GM21367 (cell line): ENCODE data around the gene ERN1.

ENCODE experiments used
- ATAC-seq: cut with Tn5 transposase; IDR thresholded peaks from one replicate; pipeline ENCODE4 v1.9.1; 2021; ENCODE audit not compliant: unreplicated experiment

Gene ERN1

GRCh38 chr17:64087252-64088005 is 42.5 kb downstream of the ERN1 start:
- no peak for ATAC-seq

- ATAC-seq = no peak
These were observed 44.3 kb downstream of the ERN1 start for GRCh38 chr17:64085650-64086005.

GRCh38 chr17:64084940-64085649 is 44.8 kb downstream of the ERN1 start:
- ATAC-seq = no peak

- ATAC-seq = no peak
These were observed 45.6 kb downstream of the ERN1 start for GRCh38 chr17:64084086-64084939.

GRCh38 chr17:64083563-64084085 is 46.3 kb downstream of the ERN1 start:
- ATAC-seq = no peak

- no peak for ATAC-seq
These were observed 46.9 kb downstream of the ERN1 start for GRCh38 chr17:64083093-64083492.

- peak; percentile 83 for ATAC-seq
These were observed 47.8 kb downstream of the ERN1 start for GRCh38 chr17:64081802-64082799.

GRCh38 chr17:64080174-64080618 is 49.7 kb downstream of the ERN1 start:
- ATAC-seq = no peak

- ATAC-seq = no peak
These were observed 52.6 kb downstream of the ERN1 start for GRCh38 chr17:64077379-64077778.

GRCh38 chr17:64075913-64076312 is 54.0 kb downstream of the ERN1 start:
- ATAC-seq = no peak

GRCh38 chr17:64074704-64075426 is 55.1 kb downstream of the ERN1 start:
- ATAC-seq = no peak

GRCh38 chr17:64073771-64074703 is 55.9 kb downstream of the ERN1 start:
- peak; percentile 59 for ATAC-seq

- ATAC-seq = no peak
These were observed 58.8 kb downstream of the ERN1 start for GRCh38 chr17:64071111-64071510.

GRCh38 chr17:64070213-64070612 is 59.7 kb downstream of the ERN1 start:
- ATAC-seq = no peak

GRCh38 chr17:64069143-64069542 is 60.8 kb downstream of the ERN1 start:
- ATAC-seq = no peak

GRCh38 chr17:64067657-64068056 is 62.3 kb downstream of the ERN1 start:
- no peak for ATAC-seq

- no peak for ATAC-seq
These were observed 63.2 kb downstream of the ERN1 start for GRCh38 chr17:64066716-64067115.

GRCh38 chr17:64065161-64065560 is 64.8 kb downstream of the ERN1 start:
- no peak for ATAC-seq
